Left lobe of liver (tissue), 2 donors: Measurements from ENCODE around the gene RSPH3. TPM values are rescaled to one million over a fixed set of nuclear protein-coding genes. Genes with fewer than 3 reads are reported as not detected.
"Not testable (repeated sequence)": the region's sequence is repeated elsewhere in the genome, so short reads cannot be mapped to it uniquely, and the experiment has no call there.

Source experiments
- ATAC-seq: fragments of 200-7000 bp; cut with Tn5 transposase; one replicate; pipeline ENCODE4 v1.9.1; 2020; ENCODE audit warnings: mild to moderate bottlenecking, moderate library complexity
- DNase-seq: peaks from one replicate; pipeline ENCODE4 v3.0.0-alpha.2; 2020; ENCODE audit warnings: low spot score
- total RNA-seq: library from RNA; stranded (reverse); gene quantifications from one replicate; pipeline ENCODE4 v1.2.1, GENCODE V29; 2021
- donor health status: DM: no; HTN: no; CAD: no; lungs with moderate emphysema.
- donor health status: DM: no; HTN: yes; CAD: no.

RSPH3 gene
- total RNA-seq, 1 donor from 2014 or later: 4.7 TPM

GRCh38 chr6:158987657-158988056, 12.3 kb downstream of the RSPH3 start:
- DNase-seq (no peak), ATAC-seq (no peak)

DNA sequence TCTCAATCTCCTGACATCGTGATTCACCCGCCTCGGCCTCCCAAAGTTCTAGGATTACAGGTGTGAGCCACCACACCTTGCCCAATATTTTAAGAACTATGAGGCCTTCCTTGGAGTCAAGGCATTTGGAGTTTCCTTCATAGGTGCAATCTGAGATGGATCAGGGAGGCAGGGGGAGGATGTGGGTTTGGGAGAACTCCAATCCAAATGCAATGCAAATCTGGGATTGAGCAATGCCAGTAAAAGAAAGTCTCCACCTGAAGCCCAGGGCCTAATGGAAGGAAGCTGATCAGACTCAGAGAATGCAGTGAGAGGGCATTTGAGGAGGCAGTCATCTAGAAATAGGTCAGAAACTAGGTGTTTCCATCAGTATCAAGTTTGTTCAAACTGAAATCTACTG, 21.2 kb downstream of the RSPH3 start:
- no peak for DNase-seq
- ATAC-seq: no peak

- no peak for ATAC-seq
- no peak for DNase-seq
Observed at GRCh38 chr6:158977382-158977781, 22.6 kb downstream of the RSPH3 start.

GRCh38 chr6:158972241-158973233, 27.5 kb downstream of the RSPH3 start:
- ATAC-seq (peak; percentile 74), DNase-seq (no peak)

DNA sequence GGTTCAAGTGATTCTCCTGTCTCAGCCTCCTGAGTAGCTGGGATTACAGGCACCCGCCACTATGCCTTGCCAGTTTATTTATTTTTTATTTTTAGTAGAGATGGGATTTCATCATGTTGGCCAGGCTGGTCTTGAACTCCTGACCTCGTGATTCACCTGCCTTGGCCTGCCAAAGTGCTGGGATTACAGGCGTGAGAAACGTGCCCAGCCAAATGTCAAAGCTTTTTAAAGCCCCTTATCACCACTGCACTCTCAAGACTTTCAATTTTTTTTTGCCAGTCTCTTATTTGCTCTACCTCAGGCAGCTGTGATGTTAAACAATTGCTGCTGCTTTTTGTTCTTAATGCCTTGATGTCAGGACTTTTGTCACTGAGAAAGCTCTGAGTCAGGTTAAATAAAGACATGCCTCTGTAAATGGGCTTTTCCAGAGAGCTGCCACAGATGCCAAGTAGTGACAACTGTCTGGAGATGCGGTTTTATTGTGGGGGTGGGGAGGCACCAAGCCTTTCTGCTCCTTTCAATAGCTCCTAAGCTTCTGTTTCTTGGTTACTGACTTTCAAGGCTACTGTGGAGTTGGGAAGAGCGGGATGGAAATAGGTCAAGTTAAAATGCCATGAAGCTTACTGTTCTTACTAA, 29.2 kb downstream of the RSPH3 start:
- DNase-seq (no peak), ATAC-seq (no peak)

- ATAC-seq: no peak
Observed at GRCh38 chr6:158969148-158969547, 30.9 kb downstream of the RSPH3 start.

DNA sequence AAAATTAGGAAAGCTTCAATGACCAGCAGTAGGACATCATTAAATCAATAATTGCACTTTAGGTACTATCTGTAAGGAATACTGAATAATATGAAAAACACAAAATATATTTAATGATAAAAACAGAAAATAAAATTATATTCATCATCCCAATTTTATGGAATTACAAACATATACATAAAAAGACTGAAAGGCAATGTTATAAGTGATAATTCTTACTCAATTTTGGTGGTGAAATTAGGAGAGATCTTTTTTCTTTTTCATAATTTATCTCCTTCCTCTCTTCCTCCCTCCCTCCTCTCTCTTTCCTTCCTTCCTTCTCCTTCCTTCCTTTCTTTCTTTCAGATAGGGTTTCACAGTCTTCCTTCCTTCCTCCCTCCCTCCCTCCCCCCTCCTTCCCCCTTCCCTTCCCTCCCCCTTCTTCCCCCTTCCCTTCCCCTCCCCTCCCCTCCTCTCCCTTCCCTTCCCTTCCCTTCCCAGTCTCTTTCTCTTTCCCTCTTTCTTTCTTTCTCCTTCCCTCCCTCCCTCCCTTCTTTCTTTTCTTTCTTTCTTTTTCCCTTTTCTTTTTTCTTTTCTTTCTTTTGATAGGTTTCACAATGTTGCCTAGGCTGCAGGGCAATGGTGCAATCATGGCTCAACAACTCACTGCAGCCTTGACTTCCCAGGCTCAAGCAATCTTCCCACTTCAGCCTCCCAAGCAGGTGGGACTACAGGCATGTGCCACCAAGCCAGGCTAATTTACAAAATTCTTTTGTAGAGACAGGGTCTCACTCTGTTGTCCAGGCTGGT, 36.8 kb downstream of the RSPH3 start:
- no peak for ATAC-seq
- no peak for DNase-seq

More at GRCh38 chr6:158969148-158969547, 30.9 kb downstream of the RSPH3 start:
- no peak for DNase-seq

DNA sequence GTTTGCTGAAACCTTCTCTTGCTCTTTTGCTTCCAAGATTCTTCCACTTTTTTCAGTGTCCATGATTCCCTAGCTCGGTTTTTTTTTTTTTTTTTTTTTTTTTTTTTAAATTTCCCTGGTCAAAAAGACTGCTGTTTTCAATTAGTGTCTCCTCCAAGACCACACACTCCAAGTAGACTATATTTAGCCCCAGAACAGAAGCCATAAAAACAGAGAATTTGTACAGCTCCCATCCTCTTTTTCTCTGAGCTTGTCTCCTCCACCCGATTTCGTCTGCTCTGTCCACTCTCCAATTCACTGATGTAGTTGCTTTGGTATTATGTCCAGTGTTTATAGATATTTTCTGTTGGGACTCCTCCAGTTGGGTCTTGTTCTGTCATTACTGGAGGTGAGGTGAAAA, 37.6 kb downstream of the RSPH3 start:
- DNase-seq: no peak
- no peak for ATAC-seq

GRCh38 chr6:158960026-158960425, 40.0 kb downstream of the RSPH3 start:
- DNase-seq (no peak), ATAC-seq (no peak)

GRCh38 chr6:158959552-158959951, 40.5 kb downstream of the RSPH3 start:
- DNase-seq (no peak), ATAC-seq (no peak)

- ATAC-seq (peak; percentile 87), DNase-seq (no peak)
Observed at GRCh38 chr6:158958504-158959386, 41.3 kb downstream of the RSPH3 start.

DNA sequence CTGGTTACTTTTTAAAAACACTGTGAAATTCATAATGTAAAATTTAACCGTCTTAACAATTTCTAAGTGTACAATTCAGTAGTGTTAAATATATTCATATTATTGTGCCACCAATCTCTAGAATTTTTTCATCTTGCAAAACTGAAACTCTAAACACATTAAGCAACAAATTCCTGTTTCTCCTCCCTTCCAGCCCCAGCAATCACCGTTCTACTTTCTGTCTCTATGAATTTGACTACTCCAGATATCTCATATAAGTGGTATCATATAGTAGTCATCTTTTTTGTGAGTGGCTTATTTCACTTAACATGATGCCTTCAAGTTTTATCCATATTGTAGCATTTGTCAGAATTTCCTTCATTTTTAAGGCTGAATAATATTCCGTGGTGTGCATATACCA, 44.7 kb downstream of the RSPH3 start:
- ATAC-seq (no peak), DNase-seq (no peak)

- ATAC-seq: no peak
- no peak for DNase-seq
Observed at GRCh38 chr6:158954753-158955152, 45.2 kb downstream of the RSPH3 start.

DNA sequence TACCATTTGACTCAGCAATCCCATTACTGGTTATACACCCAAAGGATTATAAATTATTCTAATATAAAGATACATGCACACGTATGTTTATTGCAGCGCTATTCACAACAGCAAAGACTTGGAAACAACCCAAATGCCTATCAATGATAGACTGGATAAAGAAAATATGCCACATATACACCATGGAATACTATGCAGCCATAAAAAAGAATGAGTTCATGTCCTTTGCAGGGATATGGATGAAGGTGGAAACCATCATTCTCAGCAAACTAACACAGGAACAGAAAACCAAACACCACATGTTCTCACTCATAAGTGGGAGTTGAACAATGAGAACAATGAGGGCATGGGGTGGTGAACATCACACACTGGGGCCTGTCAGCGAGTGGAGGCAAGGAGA, 48.0 kb downstream of the RSPH3 start:
- ATAC-seq, DNase-seq: not testable (repeated sequence)

GRCh38 chr6:158951565-158951964, 48.4 kb downstream of the RSPH3 start:
- ATAC-seq, DNase-seq: not testable (repeated sequence)

GRCh38 chr6:158947284-158947683, 52.7 kb downstream of the RSPH3 start:
- no peak for ATAC-seq
- no peak for DNase-seq

- no peak for ATAC-seq
Observed at GRCh38 chr6:158943380-158944032, 56.5 kb downstream of the RSPH3 start.

DNA sequence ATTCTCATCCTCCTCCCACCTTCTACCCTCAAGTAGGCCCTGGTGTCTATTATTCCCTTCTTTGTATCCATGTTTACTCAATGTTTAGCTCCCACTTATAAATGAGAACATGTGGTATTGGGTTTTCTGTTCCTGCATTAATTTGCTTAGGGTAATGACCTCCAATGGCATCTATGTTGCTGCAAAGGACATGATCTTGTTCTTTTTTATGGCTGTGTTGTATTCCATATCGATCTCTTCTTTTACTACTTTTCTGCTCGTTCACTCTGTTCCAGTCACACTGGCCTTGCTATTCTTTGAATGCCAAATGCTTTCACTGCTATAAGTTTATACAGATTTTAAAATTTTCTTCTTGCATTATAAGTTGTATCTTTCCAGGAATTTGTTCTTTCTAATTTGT, 57.7 kb downstream of the RSPH3 start:
- ATAC-seq (no peak), DNase-seq (no peak)

More at GRCh38 chr6:158943380-158944032, 56.5 kb downstream of the RSPH3 start:
- DNase-seq: no peak

DNA sequence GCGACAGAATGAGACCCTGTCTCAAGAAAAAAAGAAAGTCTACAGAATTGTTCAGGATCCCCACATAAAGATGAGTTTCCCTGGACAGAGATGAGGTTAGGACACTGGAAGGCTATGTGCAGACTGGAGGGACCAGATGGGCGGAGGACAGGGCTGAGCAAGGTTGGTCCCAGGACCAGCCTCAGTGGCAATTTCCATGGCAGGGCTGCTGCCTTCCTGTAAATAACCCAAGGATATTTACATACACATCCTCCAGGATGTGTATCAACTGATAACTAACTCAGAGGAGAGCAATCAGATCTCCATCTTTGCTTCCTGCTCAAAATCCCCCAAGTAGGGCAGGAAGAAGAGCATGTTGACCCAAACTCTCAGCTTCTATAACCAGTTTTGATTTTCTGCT, 58.8 kb downstream of the RSPH3 start:
- no peak for ATAC-seq
- no peak for DNase-seq
